Islet precursor cell (in vitro differentiated cells): Measurements from ENCODE around the gene MRTFB.
"Not testable (repeated sequence)": the region's sequence is repeated elsewhere in the genome, so short reads cannot be mapped to it uniquely, and the experiment has no call there.

Experiments
- DNase-seq: peaks from one replicate; pipeline ENCODE4 v3.0.0-alpha.2; 2018

MRTFB gene

DNA sequence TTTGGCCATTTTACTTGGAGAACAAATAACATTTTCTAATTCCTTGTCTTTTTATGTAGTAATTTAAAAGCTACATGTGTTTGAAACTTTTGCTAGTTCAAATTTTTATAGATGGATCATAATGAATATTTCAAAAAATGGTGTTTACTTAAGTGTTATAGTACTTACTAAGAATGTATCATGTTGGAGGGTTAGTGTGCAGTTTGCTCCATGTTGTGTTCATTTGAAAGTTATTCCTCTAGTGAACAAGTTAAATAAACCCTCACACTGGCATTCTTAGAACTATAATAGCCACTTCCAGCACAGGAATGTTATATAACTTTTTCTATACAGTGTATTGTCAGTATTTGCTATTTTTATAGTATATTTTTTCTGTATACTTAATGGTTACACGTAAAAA, 62.8 kb downstream of the MRTFB start:
- no peak for DNase-seq

DNA sequence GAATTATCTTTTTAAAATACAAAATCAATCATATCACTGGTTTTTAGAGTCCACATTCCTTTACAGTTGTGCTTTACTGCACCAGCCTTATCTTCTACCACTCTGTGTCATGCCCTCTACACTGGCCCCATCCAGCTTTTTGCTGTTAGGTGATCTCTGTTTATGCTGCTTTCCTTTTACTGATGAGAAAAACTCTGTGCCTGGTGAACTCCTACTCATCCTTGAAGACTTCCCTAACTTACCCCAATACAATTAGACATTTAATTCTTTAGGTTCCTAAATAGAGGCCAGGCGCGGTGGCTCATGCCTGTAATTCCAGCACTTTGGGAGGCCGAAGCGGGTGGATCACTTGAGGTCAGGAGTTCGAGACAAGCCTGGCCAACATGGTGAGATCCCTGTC, 64.6 kb downstream of the MRTFB start:
- no peak for DNase-seq

DNA sequence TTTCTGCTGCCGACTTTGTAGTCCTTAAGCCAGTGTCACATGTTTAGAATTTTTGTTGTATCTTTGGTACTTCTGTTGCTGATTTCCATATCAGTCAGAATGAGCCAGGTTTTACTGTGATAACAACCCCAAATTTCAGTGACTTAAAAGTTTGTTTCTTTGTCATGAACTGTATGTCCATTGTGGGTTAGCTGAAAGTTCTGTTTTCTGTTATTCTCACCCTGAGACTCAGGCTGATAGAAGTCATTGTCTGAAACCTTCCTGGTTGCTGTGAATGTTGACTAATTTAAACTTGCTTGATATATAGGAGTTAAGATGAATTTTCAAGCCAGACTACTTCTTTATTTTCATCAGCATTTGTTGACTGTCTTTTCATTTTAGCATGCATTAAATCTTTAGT, 68.8 kb downstream of the MRTFB start:
- DNase-seq: no peak

DNA sequence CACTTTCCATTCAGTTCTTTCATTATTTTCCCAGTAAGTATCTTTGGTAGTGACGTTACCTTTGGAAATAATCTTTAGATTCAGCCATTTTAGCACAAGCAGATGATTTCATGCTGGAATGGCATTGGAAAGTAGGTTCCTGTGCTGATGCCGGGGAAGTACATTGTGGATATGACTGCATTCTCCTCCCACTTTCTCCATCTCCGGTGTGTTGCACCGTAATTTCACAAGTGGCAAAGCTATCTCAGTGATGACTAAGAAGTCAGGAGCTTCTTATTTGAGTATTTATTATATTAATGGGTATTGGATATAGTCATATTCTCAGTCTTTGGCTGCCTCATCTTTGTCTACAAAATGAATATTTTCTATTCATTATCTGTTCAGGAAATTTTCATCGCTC, 69.8 kb downstream of the MRTFB start:
- no peak for DNase-seq

DNA sequence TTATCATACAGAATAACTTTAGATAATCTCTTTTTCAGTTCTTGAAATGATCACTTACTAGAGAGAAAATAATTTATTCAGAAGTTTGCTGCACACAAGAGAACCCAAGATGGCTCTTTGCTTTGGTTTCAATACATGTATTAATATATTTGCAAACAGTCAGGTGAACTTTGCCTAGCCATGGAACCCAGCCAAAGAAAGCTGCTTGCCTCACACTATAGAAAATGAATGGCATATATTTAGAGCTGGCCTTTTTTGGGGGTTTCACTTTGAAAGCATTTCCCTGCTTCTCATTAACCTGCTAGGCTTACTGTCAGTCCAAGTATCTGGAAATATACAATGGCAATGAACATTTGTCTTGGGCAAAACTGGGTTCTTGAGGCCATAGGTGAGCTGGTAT, 75.3 kb downstream of the MRTFB start:
- no peak for DNase-seq

DNA sequence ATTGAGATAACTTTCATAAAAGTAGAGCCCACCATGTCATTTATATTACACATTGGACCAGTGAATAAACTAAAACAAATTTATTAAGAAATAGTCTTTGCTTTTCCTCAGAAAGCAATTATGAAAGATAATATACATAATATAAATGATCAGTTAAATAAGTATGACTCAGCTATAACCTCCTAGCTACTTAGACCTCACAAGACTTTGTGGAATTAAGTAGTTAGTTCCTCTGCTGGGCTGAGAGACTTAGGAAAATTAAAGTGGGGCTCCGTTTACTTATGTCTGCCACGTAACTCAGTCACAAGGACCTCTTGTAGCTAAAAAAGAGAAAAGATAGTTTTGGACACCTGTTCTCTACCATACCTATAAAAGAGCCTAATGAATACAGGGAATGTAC, 76.9 kb downstream of the MRTFB start:
- DNase-seq: no peak

DNA sequence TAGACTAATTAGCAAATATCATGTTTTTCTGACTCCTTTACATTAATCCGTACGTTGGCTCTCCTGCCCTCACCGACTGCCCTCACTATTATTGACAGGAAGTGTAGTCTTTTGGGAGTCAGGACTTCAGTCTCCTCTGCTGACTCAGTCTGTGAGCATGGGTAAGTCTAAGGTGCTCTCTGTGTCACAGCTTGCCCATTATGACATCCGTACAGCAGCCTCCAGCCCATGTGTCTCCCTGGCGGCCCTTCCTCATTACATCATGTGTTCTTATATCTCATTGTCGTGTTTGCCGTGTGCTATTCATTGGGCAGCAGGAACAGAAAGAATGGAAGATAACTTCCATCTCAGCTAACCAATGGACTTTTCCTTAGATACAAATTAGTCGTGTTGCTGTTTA, 77.5 kb downstream of the MRTFB start:
- no peak for DNase-seq

DNA sequence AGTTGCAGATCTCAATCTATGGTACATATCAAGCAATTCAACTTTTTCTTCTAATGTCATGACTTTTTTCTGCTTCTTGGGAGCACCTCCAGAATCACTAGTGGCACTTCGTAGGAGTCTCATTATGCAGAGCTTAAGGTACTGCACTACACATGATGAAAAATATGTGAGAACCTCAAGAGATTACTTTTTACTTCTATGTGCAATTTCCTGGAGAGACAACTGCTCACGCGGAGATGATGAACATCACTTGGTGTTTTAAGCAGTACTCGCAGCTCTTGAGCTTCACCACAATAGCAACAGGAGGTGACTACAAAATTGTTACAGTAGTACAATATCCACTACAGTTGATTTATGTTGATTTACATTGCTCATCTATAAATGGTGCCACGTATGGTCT, 79.7 kb downstream of the MRTFB start:
- no peak for DNase-seq

DNA sequence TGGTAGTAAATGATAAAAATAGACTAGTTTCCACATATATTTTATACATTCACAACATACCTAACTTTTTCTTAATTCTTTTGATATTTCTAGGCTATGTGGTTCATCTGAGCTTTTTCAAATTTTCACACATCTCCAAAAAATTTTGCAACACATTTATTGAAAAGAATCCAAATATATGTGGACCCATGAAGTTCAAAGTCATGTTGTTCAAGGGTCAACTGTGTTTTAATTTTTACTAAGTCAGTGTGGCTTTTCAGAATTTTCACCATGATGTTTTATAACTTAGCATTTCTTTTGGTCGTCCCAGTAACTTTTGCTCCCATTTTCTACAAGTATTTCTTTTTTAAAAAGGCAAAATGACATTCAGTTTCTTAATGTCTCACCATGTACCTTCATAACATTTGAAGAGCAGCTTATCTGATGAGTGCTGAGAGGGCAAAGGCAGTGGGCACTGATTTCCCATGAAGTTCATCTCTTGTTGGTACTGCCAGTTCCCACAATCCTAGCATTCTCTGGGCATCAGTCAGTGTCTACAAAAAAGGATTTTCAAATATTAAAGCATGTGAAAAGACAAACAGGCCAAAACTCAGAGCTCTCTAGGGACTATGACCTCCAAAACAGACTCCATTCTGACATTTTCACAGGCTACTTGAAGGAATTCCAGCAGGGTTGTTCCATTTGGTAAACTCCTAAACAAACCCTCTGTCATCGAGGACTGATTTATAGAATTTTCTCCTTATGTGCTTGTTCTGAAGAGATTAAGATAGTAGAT, 80.3 kb downstream of the MRTFB start:
- no peak for DNase-seq

DNA sequence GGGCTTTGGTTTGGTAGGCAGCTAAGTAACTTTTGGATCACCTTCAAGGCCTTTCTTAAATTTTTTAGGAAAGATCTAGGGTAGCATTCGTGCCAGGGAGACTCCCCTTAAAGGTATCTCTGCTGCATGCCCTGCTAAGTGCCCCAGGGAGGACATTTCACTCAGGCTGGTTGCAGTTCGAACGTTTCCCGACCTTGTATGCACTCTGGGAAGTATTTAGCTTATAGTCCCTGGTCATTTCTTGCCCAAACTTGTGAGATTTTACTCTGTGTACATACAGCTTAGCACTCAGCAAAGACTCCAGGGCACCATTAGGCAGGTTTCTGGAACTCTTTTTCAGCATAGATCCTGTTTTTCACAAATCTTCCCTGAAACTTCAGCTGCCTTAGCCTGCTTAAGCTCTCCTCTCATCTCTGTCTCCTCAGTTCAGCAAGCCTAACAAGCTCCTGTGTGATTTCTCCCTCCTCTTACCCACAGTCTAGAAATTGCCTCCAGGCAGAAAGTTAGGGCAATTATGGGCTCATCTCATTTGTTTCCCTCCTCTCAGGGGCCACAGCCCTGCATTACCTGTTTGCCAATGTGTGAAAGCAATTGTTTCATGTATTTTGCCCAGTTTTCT, 84.6 kb downstream of the MRTFB start:
- peak; percentile 70 for DNase-seq

DNA sequence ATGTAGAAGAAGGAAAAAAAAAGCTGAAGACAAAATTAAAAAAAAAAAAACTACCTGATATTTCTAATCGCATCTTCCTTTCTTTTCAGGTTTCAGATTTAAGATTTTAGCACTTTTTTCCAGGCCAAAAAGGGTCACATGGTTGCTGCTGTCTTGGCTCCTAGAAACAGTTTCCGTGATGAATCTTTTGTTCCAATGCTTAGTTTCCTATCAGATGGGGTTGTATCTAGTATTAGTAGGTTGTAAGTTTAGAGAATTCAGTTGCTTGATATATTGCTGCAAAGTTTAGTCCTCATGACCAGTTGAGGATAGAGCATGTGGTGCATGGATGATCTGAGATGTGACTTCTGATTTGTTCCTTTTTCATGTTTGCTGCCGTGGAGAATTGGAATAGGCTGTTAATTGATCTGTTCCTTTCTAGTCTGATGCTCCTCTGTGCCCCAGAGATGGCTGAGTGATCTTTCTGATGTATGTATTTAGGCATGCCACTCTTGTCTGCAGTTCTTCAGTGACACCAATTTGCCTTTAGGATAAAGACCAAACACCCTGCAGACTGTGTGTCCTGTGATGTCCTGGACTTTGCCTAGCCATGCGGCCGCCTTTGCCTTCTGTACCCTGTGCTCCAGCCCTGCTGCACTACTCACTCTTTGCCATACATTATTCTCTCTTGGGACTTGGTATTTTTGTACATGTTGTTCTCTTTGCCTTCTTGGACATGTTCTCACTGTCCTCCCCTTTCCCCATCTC, 94.0 kb downstream of the MRTFB start:
- no peak for DNase-seq

DNA sequence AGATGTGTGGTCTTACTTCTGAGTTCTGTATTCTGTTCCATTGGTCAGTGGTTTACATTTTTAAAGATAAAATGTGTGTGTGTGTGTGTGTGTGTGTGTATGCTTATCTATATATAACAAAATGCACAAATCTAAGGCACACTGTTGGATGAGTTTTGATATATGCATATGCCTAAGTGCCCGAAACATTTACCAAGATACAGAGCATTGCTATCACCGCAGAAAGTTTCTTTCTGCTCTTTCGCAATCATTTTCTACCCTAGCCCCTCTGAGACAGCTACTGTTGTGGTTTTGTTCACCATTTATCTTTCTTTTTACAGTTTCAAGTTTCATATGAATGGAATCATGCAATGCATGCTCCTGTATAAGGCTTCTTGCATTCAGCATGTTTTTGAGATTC, 97.0 kb downstream of the MRTFB start:
- DNase-seq: no peak

DNA sequence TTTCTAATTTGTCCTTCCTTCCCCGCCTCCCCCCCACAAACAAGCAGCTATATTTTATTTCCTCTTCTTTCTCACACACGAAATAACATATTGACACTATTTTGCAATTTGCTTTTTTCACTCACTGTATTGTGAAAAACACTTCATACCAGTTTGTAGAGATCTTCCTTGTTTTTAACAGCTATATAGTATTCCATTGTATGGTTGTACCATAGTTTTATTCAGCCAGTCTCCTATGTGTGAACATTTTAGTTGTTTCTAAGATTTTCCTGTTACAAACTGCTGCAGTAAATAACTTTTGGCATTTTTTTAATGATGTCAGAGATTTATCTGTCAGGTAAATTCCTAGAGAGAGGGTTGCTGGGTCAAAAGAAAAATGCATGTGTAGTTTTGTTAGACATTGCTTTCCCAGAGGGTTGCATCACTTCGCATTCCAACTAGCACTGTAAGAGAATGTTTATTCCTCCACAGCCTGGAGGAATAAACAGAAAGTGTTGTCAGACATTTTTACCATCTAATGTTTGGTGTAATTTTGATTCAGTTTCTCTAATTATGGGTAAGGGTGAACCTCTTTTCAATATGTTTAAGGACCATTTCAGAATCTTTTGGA, 101.2 kb downstream of the MRTFB start:
- no peak for DNase-seq

DNA sequence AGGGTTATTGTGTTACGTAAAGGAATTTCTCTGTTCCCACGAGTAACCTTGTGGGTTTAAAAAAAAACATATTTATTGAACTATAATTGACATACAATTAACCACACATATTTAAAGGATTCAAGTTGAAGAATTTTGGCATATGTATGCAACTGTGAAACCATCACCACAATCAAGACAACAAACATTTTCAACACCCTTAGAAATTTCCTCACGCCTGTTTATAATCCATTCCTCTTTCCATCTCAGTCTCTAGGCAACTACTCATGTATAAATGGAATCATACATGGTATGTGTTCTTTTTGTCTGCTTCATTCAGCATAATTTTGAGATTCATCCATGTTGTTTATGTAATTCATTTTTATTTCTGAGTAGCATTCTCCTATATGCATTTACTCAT, 104.0 kb downstream of the MRTFB start:
- DNase-seq: no peak

DNA sequence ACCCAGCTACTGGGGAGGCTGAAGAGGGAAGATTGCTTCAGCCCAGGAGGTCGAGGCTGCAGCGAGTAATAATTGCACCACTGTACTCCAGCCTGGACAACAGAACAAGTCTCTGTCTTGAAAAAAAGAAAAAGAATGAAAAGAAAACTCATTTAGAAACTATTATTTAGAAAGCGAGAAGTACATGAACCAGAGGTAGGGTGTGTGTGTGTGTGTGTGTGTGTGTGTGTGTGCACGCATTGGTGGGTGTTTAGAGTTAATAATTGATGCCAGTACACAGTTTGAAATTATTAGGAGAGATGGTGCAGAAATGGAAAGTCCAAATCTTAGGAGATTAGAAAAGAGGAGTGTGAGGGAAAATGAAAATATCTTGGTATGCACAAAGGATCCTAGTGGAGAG, 106.6 kb downstream of the MRTFB start:
- no peak for DNase-seq

DNA sequence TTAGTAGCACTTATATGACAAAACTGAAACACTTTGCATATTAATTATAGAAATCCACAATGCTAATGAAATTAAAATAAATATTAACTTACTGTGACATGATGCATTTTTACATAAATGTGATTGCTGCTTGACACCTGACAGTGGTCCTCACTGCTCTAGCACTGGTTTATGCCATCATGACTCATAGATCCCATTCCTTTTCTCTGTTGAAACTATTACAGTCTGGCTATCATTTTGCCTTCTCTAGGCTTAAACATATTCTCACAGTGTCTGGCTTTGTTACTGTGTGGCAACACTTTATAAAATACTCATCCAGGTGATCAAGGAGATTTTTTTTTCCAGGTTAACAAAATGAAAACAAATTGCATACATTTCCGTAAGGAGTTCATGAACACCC, 108.0 kb downstream of the MRTFB start:
- DNase-seq: no peak

DNA sequence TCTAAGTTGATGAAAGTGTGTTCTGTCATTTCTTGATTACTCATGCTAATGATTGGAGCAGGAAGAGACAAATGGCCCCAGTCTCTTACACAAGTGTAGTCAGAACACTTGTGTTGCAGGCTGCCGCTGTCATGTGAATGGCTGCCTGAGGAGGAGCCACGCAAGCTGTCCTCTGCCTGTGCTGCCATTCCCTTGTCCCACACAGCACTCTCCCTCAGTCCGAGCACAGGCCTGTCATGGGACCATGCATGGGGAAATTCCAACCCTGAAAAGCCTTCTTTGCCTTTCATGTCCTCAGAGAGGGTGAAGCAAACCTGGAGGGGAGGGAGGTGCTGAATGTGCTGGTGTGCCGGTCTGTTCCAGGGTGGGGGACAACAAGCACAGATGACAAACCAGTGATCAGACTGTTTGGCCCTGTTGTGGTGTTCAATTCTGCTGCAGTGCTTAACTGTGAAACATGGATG, 109.4 kb downstream of the MRTFB start:
- DNase-seq: peak; percentile 73

DNA sequence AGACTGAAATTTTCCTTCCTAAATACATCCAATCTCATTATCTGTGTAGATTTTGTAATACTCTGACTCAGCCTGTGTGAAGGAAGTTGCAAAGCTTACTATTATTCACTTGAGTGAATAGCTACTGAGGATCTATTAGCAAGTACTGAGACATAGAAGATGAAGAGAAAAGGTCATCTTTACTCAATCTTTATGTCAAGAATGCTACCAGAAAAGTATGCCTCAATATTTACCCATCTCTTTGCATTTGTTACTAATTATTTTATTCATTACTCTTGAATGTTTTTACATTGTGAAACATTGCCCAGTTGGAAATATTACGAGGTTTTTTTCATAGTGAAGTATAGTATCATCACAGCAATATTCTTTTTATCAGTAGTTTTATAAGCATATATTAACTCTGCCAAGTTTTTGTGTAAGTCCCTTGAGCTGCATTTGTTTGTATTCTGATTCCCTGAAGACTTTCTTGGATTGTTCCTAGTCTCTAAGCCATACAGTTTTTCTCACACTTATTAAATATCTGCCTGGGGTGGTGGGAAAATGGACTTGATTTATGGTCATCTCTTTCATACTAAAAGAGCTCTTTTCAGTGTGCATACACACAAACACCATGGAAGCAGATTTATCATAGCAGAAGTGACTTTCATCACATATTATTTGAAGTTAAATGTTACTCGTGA, 110.4 kb downstream of the MRTFB start:
- DNase-seq: no peak

DNA sequence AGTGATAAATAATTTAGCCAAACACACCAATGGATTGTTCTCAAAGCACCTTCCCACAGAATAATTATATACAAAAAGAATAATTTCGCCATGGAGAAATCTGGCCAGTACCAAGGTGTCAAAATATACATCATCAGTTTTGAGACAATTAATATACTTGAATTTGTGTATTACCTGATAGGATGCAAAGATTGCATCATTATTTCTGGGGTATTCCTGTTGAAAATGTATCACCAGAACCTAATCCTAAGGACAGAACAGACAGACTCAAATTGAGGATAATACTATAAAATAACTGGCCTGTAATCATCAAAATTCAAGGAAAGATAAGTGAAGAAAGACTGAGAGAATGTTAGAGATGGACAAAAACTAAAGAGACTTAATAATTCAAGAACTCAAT, 111.9 kb downstream of the MRTFB start:
- DNase-seq: no peak

DNA sequence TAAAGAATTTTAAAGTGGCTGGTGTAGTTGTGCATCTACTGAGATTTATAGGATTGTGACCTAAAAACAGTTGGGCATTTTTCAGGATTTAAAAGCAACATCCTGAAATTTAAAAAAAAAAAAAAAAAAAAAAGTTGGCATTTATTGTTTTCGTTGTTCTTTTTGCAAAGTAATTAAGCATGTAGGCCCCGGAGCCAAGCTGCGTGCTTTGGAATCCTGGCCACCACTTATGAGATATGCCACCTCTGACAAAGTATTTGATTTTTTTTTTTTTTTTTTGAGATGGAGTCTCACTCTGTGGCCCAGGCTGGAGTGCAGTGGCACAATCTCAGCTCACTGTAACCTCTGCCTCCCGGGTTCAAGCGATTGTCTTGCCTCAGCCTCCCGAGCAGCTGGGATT, 112.8 kb downstream of the MRTFB start:
- DNase-seq: not testable (repeated sequence)

DNA sequence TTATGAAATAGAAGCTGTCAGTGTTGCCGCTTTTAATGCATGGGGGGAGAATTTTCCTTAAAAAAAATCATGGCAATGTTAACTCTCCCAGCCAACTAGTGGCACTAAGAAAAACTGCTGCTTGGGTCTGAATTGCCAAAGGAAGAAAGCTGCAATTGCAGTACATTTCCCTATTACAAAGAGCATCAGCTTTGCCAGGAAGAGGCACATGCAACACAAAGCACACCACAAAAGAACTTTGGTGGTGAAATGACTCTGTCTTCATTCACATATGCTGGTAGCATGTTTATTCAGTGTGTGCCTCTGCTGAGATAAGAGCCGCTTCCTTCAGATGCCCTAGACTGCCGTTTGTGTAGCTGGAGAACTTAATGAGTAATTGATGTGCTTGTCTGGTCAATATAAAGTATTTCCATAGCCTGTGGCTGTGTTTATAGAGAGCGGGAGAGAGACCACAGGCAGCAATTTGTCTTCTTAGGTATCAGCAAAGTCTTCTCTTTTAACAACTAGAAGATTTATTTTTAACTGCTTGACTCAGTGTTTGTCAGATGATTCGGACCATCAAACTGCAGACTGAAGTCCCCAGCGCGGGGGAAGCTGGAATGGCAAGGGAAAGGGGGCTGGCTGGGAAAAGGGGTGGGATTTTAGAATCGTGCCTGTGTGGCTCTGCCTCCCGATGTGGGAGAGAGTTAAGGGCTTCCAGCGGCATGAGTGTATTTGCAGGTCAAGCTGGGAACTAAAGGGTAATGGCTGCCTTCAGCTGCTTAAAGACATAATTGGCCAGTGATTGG, 115.1 kb downstream of the MRTFB start:
- peak; percentile 90 for DNase-seq

DNA sequence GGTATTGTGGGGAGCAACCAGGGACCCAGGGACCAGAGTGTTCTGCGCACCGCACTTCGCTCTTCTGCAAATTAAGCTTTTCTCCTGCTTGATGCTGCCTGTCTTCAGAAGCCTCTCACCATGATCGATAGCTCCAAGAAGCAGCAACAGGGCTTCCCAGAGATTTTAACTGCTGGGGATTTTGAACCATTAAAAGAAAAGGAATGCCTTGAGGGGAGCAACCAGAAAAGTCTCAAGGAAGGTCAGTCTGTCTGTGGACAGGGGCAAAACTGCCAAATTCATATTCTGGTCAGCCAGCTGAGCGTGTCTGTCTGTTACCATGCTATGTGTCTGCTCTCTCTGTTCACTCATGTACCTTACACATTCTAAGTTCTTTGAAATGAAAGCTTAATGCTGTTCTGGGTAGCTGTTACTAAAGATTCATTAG, 115.7 kb downstream of the MRTFB start:
- no peak for DNase-seq
